C1 segment of cervical spinal cord (tissue), 14 donors: Measurements from ENCODE around the gene BEST1.
A peak's percentile ranks its signal among the peaks of the same experiment; 100 is the strongest.
"Not testable (repeated sequence)": the region's sequence is repeated elsewhere in the genome, so short reads cannot be mapped to it uniquely, and the experiment has no call there.

Experiments used
- DNase-seq, 14 donors: peaks; one replicate each; lab custom pipeline; 2025; lab: John Stamatoyannopoulos, UW

BEST1 gene

GRCh38 chr11:61947486-61948210 is 2.5 kb upstream of the BEST1 start:
- peak in 12 of 14 donors; percentile 57 to 82 (median 77) for DNase-seq

- DNase-seq: no peak
Observed at GRCh38 chr11:61948505-61948904, 1.6 kb upstream of the BEST1 start.

GRCh38 chr11:61949169-61950034 is 749 bp upstream of the BEST1 start:
- DNase-seq: peak in 12 of 14 donors; percentile 66 to 93 (median 85)

DNA sequence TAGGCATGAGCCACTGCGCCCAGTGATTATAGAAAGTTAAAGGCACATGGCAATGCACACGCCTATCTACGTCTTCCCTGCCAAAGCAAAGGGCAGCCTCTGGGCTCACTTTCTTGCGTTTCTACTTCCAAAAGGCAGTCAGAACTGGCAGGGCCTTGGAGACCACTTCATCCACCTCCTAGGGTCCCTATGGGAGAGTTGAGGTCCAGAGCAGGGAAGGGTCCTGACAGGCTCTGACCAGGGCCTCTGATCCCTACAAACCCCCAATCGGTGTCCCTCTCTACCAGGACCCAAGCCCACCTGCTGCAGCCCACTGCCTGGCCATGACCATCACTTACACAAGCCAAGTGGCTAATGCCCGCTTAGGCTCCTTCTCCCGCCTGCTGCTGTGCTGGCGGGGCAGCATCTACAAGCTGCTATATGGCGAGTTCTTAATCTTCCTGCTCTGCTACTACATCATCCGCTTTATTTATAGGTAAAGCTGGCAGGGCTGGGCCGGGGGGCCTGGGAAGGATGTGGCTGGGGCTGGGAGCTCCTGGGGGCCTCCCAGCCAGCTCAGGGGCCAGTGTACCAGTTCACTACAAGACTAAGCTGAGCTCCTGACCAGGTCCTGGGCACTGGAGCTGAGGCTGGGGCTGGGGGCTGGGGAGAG is 1.5 kb downstream of the BEST1 start:
- no peak for DNase-seq

GRCh38 chr11:61952882-61953281 is 2.7 kb downstream of the BEST1 start:
- no peak for DNase-seq

DNA sequence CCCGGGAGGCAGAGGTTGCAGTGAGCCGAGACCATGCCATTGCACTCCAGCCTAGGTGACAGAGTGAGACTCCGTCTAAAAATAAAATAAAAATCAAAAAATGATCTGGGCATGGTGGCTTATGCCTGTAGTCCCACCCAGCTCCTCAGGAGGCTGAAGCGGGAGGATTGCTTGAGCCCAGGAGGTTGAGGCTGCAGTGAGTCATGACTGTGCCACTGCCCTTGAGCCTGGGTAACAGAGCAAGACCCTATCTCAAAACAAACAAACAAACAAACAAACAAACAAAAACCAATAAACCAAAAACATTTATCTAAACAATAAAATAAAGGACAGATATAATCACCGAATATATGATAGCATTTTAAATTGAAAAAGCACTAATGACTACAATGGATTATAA is 3.5 kb downstream of the BEST1 start:
- not testable (repeated sequence) for DNase-seq

DNA sequence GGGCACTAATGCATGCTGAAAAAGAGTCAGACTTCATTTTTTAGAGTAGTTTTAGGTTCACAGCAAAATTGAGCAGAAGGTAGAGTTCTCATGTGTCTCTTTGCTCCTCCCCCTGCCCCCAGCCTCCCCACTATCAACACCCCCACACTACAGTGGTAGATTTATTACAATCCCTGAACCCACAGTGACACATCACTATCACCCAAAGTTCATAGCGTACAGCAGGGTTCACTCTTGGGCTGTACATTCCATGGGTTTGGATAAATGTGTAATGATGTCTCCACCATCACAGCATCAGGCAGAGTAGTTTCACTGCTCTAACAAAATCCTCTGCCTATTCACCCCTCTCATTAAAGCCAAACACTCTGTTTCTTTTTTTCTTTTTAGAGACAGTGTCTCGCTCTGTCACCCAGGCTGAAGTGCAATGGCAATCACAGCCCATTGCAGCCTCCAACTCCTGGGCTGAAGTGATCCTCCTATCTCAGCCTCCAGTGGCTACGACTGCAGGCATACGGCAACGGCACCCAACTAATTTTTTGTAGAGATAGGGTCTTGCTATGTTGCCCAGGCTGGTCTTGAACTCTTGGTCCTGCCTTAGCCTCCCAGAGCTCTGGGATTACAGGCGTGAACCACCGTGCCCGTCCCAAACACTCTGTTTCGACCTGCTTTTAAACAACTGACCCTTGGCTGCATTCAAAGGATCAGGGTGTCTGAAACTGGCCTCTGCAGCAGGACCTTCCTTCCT is 4.1 kb downstream of the BEST1 start:
- no peak for DNase-seq

DNA sequence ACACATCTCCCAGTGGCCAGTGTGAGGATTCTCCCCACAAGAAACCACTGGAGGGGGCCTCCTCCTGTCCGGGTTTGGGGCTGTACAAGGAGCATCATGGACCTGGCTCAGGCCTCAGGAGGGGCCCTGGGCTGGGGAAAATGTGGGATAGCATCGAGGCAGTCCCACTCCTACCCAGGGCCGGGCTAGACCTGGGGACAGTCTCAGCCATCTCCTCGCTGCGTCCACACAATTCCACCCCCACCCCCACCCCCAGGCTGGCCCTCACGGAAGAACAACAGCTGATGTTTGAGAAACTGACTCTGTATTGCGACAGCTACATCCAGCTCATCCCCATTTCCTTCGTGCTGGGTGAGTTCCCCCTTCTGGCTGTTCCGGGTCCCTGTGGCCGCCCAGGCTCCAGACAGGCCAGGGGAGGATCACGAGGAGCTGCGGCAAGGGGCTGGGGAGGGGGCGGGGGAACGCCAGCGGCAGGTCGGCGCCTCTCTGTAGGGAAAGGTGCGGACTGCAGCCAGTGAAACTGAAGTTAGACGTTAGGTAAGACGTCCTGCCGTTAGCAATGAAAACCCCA is 4.8 kb downstream of the BEST1 start:
- DNase-seq: peak in 11 of 14 donors; percentile 18 to 88 (median 67)

DNA sequence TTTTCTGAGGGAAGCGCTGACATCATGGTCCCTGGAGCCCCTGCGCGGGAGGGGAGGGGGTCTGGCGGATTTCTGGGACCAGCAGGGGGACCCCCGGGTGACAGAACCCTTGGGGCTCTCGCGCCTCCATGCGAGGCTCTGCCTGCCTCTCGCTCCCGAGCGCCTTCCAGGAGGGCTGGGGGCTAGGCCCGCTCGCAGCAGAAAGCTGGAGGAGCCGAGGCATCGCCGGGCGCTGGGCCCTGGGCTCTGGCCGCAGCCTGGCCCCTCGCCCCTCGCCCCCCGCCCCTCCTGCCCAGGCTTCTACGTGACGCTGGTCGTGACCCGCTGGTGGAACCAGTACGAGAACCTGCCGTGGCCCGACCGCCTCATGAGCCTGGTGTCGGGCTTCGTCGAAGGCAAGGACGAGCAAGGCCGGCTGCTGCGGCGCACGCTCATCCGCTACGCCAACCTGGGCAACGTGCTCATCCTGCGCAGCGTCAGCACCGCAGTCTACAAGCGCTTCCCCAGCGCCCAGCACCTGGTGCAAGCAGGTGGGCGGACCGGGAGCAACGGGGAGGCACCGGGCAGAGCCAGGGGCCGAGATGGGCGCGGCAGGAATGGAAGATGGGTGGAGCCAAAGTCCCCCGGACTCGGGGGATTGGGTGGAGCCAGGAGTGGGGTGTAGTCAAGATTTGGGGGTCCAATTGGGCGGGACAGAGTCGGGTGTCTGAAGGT is 5.4 kb downstream of the BEST1 start:
- DNase-seq: no peak

GRCh38 chr11:61956191-61957020 is 6.3 kb downstream of the BEST1 start:
- DNase-seq: no peak

GRCh38 chr11:61957021-61957770 is 7.0 kb downstream of the BEST1 start:
- DNase-seq: no peak

GRCh38 chr11:61958590-61958989 is 8.4 kb downstream of the BEST1 start:
- DNase-seq: no peak

DNA sequence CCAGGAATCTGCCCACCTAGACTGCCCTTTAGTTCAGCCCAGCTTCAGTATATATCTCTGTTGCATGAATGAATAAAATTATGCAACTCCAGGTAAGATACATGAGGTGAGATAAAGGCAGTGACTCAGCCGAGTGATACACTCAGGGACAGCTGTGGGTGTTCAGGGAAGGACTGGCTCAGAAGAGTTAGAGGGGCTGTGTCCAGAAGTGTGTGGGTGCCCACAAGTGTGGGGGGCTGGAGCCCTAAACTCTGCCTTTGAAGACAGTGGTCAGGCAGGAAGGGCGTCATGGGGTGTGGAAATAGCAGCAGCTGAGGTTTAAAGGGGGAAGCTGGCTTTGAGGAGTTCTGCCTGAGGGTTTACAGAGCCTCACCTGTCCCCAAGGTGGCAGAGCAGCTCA is 9.0 kb downstream of the BEST1 start:
- no peak for DNase-seq

DNA sequence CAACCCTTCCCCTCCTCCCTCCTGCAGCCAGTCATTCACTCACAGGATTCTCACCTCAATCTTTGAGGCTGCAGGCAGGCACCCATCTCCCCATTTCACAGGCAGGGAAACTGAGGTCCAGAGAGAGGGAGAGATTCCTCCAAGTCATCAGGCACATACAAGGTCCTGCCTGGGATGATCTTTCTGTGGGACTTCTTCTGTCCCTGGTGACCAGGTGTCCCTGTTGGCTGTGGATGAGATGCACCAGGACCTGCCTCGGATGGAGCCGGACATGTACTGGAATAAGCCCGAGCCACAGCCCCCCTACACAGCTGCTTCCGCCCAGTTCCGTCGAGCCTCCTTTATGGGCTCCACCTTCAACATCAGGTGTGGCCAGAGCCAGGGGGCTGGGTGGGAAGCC is 9.5 kb downstream of the BEST1 start:
- DNase-seq: no peak

GRCh38 chr11:61960532-61960931 is 10.4 kb downstream of the BEST1 start:
- no peak for DNase-seq

DNA sequence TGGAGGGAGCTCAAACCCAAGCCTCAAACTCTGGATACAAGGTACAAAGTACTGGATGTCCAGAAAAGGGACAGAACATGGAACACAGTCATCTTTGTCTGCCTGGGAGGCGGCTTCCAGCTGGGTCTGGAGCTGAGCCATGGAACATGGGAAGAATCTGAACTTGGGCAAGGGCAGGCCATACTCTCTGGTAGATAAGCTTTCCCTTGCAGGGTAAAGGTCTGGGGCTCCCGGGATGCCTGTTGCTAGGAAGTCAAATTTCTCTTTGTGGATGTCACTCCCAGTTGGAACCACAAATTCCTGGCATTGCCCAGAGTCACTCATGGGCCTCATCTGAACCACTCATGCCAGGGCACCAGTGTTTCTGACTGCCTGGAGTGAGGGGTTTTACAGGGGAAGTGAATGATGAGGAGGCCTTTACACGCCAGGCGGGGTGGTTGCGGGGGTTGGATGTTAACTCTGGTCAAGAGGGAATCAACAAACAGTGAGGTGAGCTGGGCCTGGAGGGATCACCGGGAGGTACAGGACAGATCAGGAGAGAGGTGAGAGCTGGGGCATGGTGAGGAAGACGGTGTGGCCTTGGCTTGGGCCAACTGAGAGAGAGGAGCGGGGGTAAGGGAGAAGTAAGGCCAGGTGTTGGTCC is 11.5 kb downstream of the BEST1 start:
- peak in 10 of 14 donors; percentile 43 to 83 (median 64) for DNase-seq

DNA sequence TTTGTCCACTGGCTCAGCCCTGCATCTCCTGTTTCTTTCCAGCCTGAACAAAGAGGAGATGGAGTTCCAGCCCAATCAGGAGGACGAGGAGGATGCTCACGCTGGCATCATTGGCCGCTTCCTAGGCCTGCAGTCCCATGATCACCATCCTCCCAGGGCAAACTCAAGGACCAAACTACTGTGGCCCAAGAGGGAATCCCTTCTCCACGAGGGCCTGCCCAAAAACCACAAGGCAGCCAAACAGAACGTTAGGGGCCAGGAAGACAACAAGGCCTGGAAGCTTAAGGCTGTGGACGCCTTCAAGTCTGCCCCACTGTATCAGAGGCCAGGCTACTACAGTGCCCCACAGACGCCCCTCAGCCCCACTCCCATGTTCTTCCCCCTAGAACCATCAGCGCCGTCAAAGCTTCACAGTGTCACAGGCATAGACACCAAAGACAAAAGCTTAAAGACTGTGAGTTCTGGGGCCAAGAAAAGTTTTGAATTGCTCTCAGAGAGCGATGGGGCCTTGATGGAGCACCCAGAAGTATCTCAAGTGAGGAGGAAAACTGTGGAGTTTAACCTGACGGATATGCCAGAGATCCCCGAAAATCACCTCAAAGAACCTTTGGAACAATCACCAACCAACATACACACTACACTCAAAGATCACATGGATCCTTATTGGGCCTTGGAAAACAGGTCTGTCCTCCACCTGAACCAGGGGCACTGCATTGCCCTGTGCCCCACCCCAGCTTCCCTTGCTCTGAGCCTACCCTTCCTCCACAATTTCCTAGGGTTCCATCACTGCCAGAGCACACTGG is 12.3 kb downstream of the BEST1 start:
- no peak for DNase-seq

DNA sequence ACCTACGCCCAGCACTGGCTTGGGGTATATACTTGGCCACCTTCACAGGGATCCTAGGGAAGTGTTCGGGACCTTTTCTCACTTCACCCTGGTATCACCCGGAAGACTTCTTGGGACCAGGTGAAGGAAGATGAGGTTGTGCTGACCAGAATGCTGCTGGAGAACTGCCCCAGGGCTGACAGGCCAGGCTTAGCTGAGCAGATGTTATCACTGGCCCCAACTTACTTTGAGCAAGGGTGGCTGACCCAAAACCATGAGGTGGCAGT is 12.8 kb downstream of the BEST1 start:
- DNase-seq: peak in 3 of 14 donors; percentile 38 to 70 (median 41)
